Spleen (tissue), 11 donors: ENCODE data around the gene DOCK1. TPM values are rescaled to one million over a fixed set of nuclear protein-coding genes. Genes with fewer than 3 reads are reported as not detected.
"Not testable (repeated sequence)": the region's sequence is repeated elsewhere in the genome, so short reads cannot be mapped to it uniquely, and the experiment has no call there.

Source experiments
- DNase-seq: peaks from one replicate; pipeline ENCODE4 v3.0.0-alpha.2; 2020
- H3K27ac ChIP-seq, 8 donors: fragments of 200-600 bp; sonication (generic) in 7 of 8; 1 replicate in 4 of 8; 2 replicates in 4 of 8; pipeline versions ENCODE4 v1.5.0 to v1.8.0; 2016 to 2021; ENCODE audit warnings: inconsistent platforms in 4 of 8, mild to moderate bottlenecking in 4 of 8, moderate library complexity in 1 of 8
- H3K27me3 ChIP-seq, 7 donors: fragments of 200-600 bp; sonication (generic) in 6 of 7; replicated peaks in 1 of 7; 1 replicate in 4 of 7; 2 replicates in 3 of 7; pipeline versions ENCODE4 v1.5.0 to v1.8.0; 2016 to 2021; ENCODE audit warnings: inconsistent platforms in 3 of 7, mild to moderate bottlenecking in 1 of 7
- H3K36me3 ChIP-seq, 6 donors: fragments of 200-600 bp; sonication (generic) in 5 of 6; 1 replicate in 4 of 6; 2 replicates in 2 of 6; pipeline versions ENCODE4 v1.5.0 to v1.8.0; 2016 to 2021; ENCODE audit warnings: inconsistent platforms in 2 of 6
- H3K4me1 ChIP-seq, 6 donors: fragments of 200-600 bp; sonication (generic) in 5 of 6; 1 replicate in 3 of 6; 2 replicates in 3 of 6; pipeline versions ENCODE4 v1.5.0 to v1.8.0; 2016 to 2021; ENCODE audit warnings: inconsistent platforms in 3 of 6
- H3K4me3 ChIP-seq, 8 donors: fragments of 200-600 bp; sonication (generic) in 7 of 8; 1 replicate in 4 of 8; 2 replicates in 4 of 8; pipeline versions ENCODE4 v1.5.0 to v1.8.0; 2016 to 2021; ENCODE audit warnings: inconsistent platforms in 4 of 8, mild to moderate bottlenecking in 4 of 8, moderate library complexity in 2 of 8
- H3K9me3 ChIP-seq, 8 donors: fragments of 200-600 bp; sonication (generic) in 7 of 8; 1 replicate in 4 of 8; 2 replicates in 4 of 8; pipeline versions ENCODE4 v1.5.0 to v1.8.0; 2016 to 2021; ENCODE audit warnings: inconsistent platforms in 4 of 8
- CTCF ChIP-seq, 11 experiments: fragments of 200-600 bp in 7 of 11; fragments of 450-650 bp in 4 of 11; sonication (generic) in 4 of 11; IDR thresholded peaks in 8 of 11; conservative IDR thresholded peaks in 3 of 11; 1 replicate in 7 of 11; 2 replicates in 4 of 11; pipeline versions ENCODE4 v1.4.0 to v1.8.0; 2016 to 2021; ENCODE audit warnings: antibody characterized with exemption in 11 of 11, inconsistent platforms in 4 of 11, mild to moderate bottlenecking in 1 of 11
- POLR2A ChIP-seq, 3 donors: fragments of 450-650 bp; IDR thresholded peaks; one replicate each; pipeline ENCODE4 v1.5.1; 2017; ENCODE audit warnings: antibody characterized with exemption in 3 of 3, mild to moderate bottlenecking in 1 of 3
- POLR2AphosphoS5 ChIP-seq, 3 donors: sonication (generic); formaldehyde crosslinking; IDR thresholded peaks; one replicate each; pipeline ENCODE4 v1.5.1; 2017; ENCODE audit warnings: antibody characterized with exemption in 3 of 3
- WGBS, 5 donors: extraction: QIAGEN DNeasy Blood & Tissue Kit in 3 of 5; methylation state at CpG; one replicate each; pipeline versions ENCODE4 v1.1.5 to v1.1.7; 2013 to 2018; 5-methylcytosine and 5-hydroxymethylcytosine counted together
- intact Hi-C: fragments of 100-400 bp; cut with DNase I; formaldehyde crosslinking; loops from one replicate; pipeline ENCODE4 v1.15.0; 2023; ENCODE audit warnings: low total_unique reads
- polyA plus RNA-seq, 3 donors: library from polyadenylated mRNA; stranded (reverse); fragments of 200-250 nt; gene quantifications; one replicate each; pipeline ENCODE4 v1.2.1, GENCODE V29; 2013
- total RNA-seq, 7 donors: library from RNA; depleted of rRNA in 3 of 7; stranded (reverse); fragments of >200 nt in 3 of 7; fragmentation: NEBNext Ultra II Directional in 4 of 7; extraction: Animal tissue kit (Norgen Biotek cat#: 25700) in 4 of 7; gene quantifications; one replicate each; pipeline versions ENCODE4 v1.1.0 to v1.2.1, GENCODE V29; 2016 to 2021
- donor health status: healthy with polysubstance abuse.
- donor health status: DM: no; HTN: no; CAD: no; lungs with moderate emphysema.
- donor health status: DM: no; HTN: no; CAD: no.
- donor health status: Bipolar disorder and iron deficiency.
- donor health status: healthy.
- donor health status: DM: no; HTN: no; CAD: no.
- donor health status: DM: yes; HTN: yes; CAD: no.

Gene DOCK1
- total and polyA plus RNA-seq, 10 donors, result 2.2 to 40.5 (median 25.1) TPM

- intact Hi-C loops, result no loop called here
- 74 to 82% (median 81%) methylated on average over 4 of the region's 4 CpGs for WGBS, 5 donors
These were observed 27.9 kb downstream of the DOCK1 start for GRCh38 chr10:126933116-126933515.

DNA sequence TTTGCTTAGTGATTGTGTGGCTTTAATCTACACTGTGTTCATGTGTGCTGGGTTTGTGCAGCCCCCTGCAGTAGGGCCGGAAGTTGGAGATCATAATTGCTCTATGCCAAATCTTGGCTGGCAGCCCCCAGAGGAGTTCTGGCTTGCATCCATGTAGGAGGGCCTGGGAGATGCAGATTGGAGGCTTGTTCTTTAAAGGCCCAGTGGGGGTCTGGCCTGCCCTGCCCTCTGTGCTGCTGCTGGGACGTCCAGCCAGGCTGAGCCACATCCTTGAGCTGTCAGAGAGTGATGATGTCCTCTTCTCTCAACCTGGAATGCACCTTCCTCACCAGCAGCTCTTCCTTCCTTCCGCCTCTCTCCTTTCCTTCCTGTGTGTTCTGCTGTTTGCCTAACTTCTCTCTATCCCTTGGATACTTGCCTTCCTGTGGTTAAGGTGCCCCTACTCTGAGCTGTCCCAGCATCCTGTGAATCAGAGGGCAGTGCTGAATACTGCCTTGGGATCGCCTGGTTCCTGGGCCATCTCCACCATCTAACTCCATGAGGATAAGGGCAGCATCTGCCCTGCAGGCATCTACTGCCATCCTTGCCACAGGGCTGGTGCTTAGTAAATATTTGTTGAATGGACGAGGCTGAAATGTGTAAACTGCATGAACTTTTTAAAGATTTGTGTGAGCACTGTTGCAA is 30.2 kb downstream of the DOCK1 start:
- Histone ChIP-seq H3K9me3 (peaks cover 0 to 5% (median 0%) of the 10 kb centered on the region in 8 donors), H3K27me3 (no peaks in the 10 kb centered on the region), H3K4me1 (peaks cover 0 to 39% (median 6%) of the 10 kb centered on the region in 6 donors), H3K4me3 (no peak overlapping the region), H3K36me3 (no peaks in the 10 kb centered on the region), H3K27ac (peak overlapping the region in 1 of 8 donors; percentile 8)
- 54 to 68% (median 59%) methylated on average over 5 of the region's 5 CpGs for WGBS, 5 donors
- DNase-seq, result no peak
- intact Hi-C loops, result no loop called here
- no peak for TF ChIP-seq CTCF (IDR thresholded peaks at IDR 0.05 in 8 of 11, conservative IDR thresholded peaks at IDR 0.05 in 3 of 11)
- TF ChIP-seq POLR2AphosphoS5 (IDR thresholded peaks at IDR 0.05), result no peak

More at GRCh38 chr10:126933116-126933515, 27.9 kb downstream of the DOCK1 start:
- no peak overlapping the region for H3K27ac ChIP-seq
- peaks cover 0 to 39% (median 6%) of the 10 kb centered on the region in 6 donors for H3K4me1 ChIP-seq
- H3K9me3 ChIP-seq, result peaks cover 0 to under 1% (median 0%) of the 10 kb centered on the region in 8 donors
- H3K27me3 ChIP-seq, result no peaks in the 10 kb centered on the region
- no peak for DNase-seq
- no peak overlapping the region for H3K4me3 ChIP-seq
- H3K36me3 ChIP-seq, result no peaks in the 10 kb centered on the region
- TF ChIP-seq CTCF (IDR thresholded peaks at IDR 0.05 in 8 of 11, conservative IDR thresholded peaks at IDR 0.05 in 3 of 11) (no peak), POLR2AphosphoS5 (IDR thresholded peaks at IDR 0.05) (no peak), POLR2A (IDR thresholded peaks at IDR 0.05) (no peak)

- Histone ChIP-seq H3K4me3 (no peak overlapping the region), H3K27ac (no peak overlapping the region), H3K9me3 (peaks cover 0 to 5% (median 0%) of the 10 kb centered on the region in 8 donors), H3K36me3 (no peaks in the 10 kb centered on the region), H3K4me1 (peaks cover 0 to 29% (median 6%) of the 10 kb centered on the region in 6 donors), H3K27me3 (no peaks in the 10 kb centered on the region)
- DNase-seq, result no peak
- 77 to 92% (median 81%) methylated on average over 3 of the region's 3 CpGs for WGBS, 5 donors
- TF ChIP-seq POLR2AphosphoS5 (IDR thresholded peaks at IDR 0.05) (no peak), CTCF (IDR thresholded peaks at IDR 0.05 in 8 of 11, conservative IDR thresholded peaks at IDR 0.05 in 3 of 11) (no peak), POLR2A (IDR thresholded peaks at IDR 0.05) (no peak)
- intact Hi-C loops, result no loop called here
These were observed 31.8 kb downstream of the DOCK1 start for GRCh38 chr10:126937026-126937425.

- H3K27me3 ChIP-seq, H3K27ac ChIP-seq, H3K4me3 ChIP-seq, intact Hi-C loops, DNase-seq, H3K9me3 ChIP-seq, H3K36me3 ChIP-seq: not testable (repeated sequence)
- peaks cover 0 to 18% (median 4%) of the 10 kb centered on the region in 6 donors for H3K4me1 ChIP-seq
- 92 to 97% (median 96%) methylated on average over 9 of the region's 9 CpGs for WGBS, 5 donors
These were observed 32.9 kb downstream of the DOCK1 start for GRCh38 chr10:126938121-126938520.
